NCI-H460 (cell line): ENCODE results near the gene SEC11A. TPM values are rescaled to one million over a fixed set of nuclear protein-coding genes. Genes with fewer than 3 reads are reported as not detected.
A peak's percentile ranks its signal among the peaks of the same experiment; 100 is the strongest.
"Not testable (repeated sequence)": the region's sequence is repeated elsewhere in the genome, so short reads cannot be mapped to it uniquely, and the experiment has no call there.

ENCODE experiments used
- DNase-seq: peaks from one replicate; pipeline ENCODE4 v3.0.0-alpha.2; 2016; ENCODE audit warnings: low read depth; ENCODE audit errors: extremely low read depth
- polyA plus RNA-seq: library from polyadenylated mRNA; depleted of rRNA; stranded (reverse); fragments of >200 nt; gene quantifications from 2 replicates; pipeline ENCODE4 v1.2.3, GENCODE V29; 2014; cell fraction: nucleus; rRNA removed
- total RNA-seq: library from RNA; depleted of rRNA; stranded (reverse); fragments of >200 nt; shearing (Covaris generic); gene quantifications from 2 replicates; pipeline ENCODE4 v1.2.3, GENCODE V29; 2014; rRNA removed

Gene SEC11A
- 193 and 212 TPM in 2 replicates for total RNA-seq
- 267 and 290 TPM in 2 replicates for polyA plus RNA-seq

GRCh38 chr15:84716036-84716732 lies at the start of gene SEC11A:
TSS of gene SEC11A (minus strand) at chr15:84716139. CDS start at chr15:84716075, 64 bp downstream.
- DNase-seq: peak; percentile 93

GRCh38 chr15:84765675-84766074 lies 49.7 kb upstream of the SEC11A start:
- DNase-seq: no peak

GRCh38 chr15:84764989-84765388 lies 49.0 kb upstream of the SEC11A start:
- DNase-seq: no peak

GRCh38 chr15:84764585-84764984 lies 48.6 kb upstream of the SEC11A start:
- no peak for DNase-seq

- DNase-seq: no peak
These were observed 47.1 kb upstream of the SEC11A start for GRCh38 chr15:84762840-84763572.

- no peak for DNase-seq
These were observed 45.7 kb upstream of the SEC11A start for GRCh38 chr15:84761607-84762131.

- no peak for DNase-seq
These were observed 44.3 kb upstream of the SEC11A start for GRCh38 chr15:84760219-84760618.

GRCh38 chr15:84759018-84759417 lies 43.1 kb upstream of the SEC11A start:
- DNase-seq: no peak

GRCh38 chr15:84755736-84756527 lies 40.0 kb upstream of the SEC11A start:
- no peak for DNase-seq

- DNase-seq: not testable (repeated sequence)
These were observed 39.0 kb upstream of the SEC11A start for GRCh38 chr15:84754889-84755288.

- no peak for DNase-seq
These were observed 36.8 kb upstream of the SEC11A start for GRCh38 chr15:84752700-84753099.

- DNase-seq: no peak
These were observed 36.3 kb upstream of the SEC11A start for GRCh38 chr15:84752195-84752594.

- DNase-seq: not testable (repeated sequence)
These were observed 35.8 kb upstream of the SEC11A start for GRCh38 chr15:84751721-84752120.

- no peak for DNase-seq
These were observed 34.7 kb upstream of the SEC11A start for GRCh38 chr15:84750583-84751092.

- DNase-seq: no peak
These were observed 33.4 kb upstream of the SEC11A start for GRCh38 chr15:84749111-84749991.

GRCh38 chr15:84748274-84749110 lies 32.6 kb upstream of the SEC11A start, which contains the start of gene ZNF592:
TSS of gene ZNF592 (plus strand) at chr15:84748592. CDS start at chr15:84782676, 34,084 bp downstream.
- peak; percentile 55 for DNase-seq

- DNase-seq: peak; percentile 28
These were observed 31.7 kb upstream of the SEC11A start for GRCh38 chr15:84747416-84748273.

- DNase-seq: no peak
These were observed 25.2 kb upstream of the SEC11A start for GRCh38 chr15:84741121-84741520.
